Measurements from ENCODE around the gene PRICKLE2.

- TF ChIP-seq CTCF (conservative IDR thresholded peaks at IDR 0.05 in 1 of 2, IDR thresholded peaks at IDR 0.05 in 1 of 2; ENCODE audit: low read depth in 1 of 2, low read length in 2 of 2) = no peak
- TF ChIP-seq EZH2 (IDR thresholded peaks at IDR 0.05; ENCODE audit: low read length, missing control alignments) = no peak
These were observed 103.4 kb downstream of the PRICKLE2 start for GRCh38 chr3:64121750-64122311.
